ENCODE results near the gene CFAP126. TPM values are rescaled to one million over a fixed set of nuclear protein-coding genes. Genes with fewer than 3 reads are reported as not detected.

CFAP126 gene, protein sequence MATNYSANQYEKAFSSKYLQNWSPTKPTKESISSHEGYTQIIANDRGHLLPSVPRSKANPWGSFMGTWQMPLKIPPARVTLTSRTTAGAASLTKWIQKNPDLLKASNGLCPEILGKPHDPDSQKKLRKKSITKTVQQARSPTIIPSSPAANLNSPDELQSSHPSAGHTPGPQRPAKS
- total RNA-seq: 0.82 TPM

DNA sequence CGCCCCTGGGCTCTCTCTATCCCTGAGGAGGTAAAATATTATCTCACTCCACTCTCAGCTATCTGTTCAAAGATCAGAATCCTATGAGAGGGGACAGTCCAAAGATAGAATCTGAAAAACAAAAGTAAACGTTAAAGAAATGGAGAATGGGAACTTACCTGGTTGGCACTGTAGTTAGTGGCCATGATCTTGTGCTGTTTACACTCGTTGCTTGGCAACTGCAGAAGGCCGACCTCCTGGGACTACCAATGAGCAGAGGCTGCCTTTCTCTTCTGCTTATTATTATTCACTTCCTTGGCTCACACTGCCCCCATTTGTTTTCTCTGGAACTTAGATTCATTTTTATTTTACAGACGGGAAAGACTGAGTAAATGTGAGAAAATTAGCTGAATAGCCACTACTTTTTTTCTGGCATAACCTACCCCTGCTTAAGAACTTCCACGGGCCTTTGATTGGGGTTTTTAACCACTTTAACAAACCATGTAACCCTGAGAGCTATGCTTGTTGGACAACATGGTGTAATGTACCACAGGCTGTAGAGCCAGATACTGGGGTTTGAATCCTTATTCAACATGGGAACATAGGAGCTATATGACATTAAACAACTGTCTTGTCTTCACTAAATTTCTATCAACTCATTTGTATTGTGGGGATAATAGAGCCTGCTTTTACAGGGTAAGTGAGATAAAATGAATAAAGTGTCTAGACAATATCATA lies at the start of gene CFAP126:
Gene CFAP126 (minus strand): TSS at position 193 of the 717 bp plus-strand sequence. CDS start 8 bp downstream, at position 185.

Small RNA genes lying within 50 kb of the gene (small RNA-seq; reads per million reads assigned to genes)
- gene AL592295.2 (ENCODE audit: low replicate concordance): not detected
- gene RNU6-481P (ENCODE audit: low replicate concordance): not detected

Other genes with a start within 250 kb of the CFAP126 start
- gene PFDN2, start 249.8 kb downstream of the CFAP126 start, total RNA-seq: 16.2 TPM
- gene NIT1, start 249.8 kb downstream of the CFAP126 start, total RNA-seq: 43.4 TPM
- 22.9 TPM for gene DEDD, start 235.2 kb downstream of the CFAP126 start, total RNA-seq
- 58.5 TPM for gene UFC1, start 213.9 kb downstream of the CFAP126 start, total RNA-seq
- gene USP21, start 208.4 kb downstream of the CFAP126 start, total RNA-seq: 27.8 TPM
- gene PPOX, start 201.4 kb downstream of the CFAP126 start, total RNA-seq: 26.1 TPM
- gene B4GALT3, start 190.4 kb downstream of the CFAP126 start, total RNA-seq: 40.8 TPM
- 1.3 TPM for gene ADAMTS4, start 168.8 kb downstream of the CFAP126 start, total RNA-seq
- 161 TPM for gene NDUFS2, start 165.5 kb downstream of the CFAP126 start, total RNA-seq
- 21.9 TPM for gene FCER1G, start 152.6 kb downstream of the CFAP126 start, total RNA-seq
- 0.70 TPM for gene APOA2, start 144.2 kb downstream of the CFAP126 start, total RNA-seq
- gene TOMM40L, start 141.8 kb downstream of the CFAP126 start, total RNA-seq: 13.1 TPM
- gene NR1I3, start 129.7 kb downstream of the CFAP126 start, total RNA-seq: 0.23 TPM
- gene PCP4L1, start 109.1 kb downstream of the CFAP126 start, total RNA-seq: 1.3 TPM
- 8.2 TPM for gene MPZ, start 57.9 kb downstream of the CFAP126 start, total RNA-seq
- gene SDHC, start 53.5 kb downstream of the CFAP126 start, total RNA-seq: 104 TPM
- gene FCGR2A, start 137.6 kb upstream of the CFAP126 start, total RNA-seq: 35.2 TPM
- gene HSPA6, start 156.7 kb upstream of the CFAP126 start, total RNA-seq: 26.2 TPM
- gene FCGR3A, start 181.9 kb upstream of the CFAP126 start, total RNA-seq: 10.7 TPM